ENCODE results near the gene AGAP2. TPM values are rescaled to one million over a fixed set of nuclear protein-coding genes. Genes with fewer than 3 reads are reported as not detected.
"Not testable (repeated sequence)": the region's sequence is repeated elsewhere in the genome, so short reads cannot be mapped to it uniquely, and the experiment has no call there.

The AGAP2 gene
- polyA plus RNA-seq, 1 donor from 2014 or later: 4.1 TPM

DNA sequence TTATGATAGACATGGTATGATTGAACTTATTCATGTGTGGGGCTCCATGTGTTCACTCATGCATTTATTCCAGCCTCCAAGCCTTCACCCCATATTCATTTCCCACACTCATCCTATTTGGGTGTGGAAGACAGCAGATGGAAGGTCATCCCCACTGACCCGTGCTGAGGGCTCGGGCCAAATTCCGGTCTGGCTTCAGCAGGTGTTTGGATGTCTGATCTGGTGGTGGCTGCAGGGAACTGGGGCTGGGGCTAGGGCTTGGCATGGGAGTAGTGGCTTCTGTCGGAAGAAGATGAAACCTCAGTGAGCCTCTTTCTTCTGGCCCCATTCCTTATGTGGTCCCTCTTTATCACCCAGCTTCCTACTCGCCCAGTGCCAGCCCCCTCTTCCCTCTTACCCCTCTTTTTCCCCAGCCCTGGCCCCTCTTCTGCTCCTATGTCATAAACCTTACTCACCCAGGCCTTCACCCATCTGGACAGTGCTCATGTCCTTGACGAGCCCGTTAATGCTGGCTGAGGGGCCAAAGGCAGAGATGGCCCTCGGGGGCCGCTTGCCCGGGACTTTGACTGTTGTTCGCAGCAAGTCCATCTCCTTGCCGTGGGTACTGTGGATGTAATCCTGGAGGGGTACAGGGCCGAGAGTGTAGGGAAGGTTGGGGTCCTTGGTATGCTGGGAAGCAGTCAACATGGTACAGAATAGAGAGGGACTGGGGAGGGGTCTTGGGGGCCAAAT lies 8.0 kb downstream of the AGAP2 start:
- H3K4me3 Mint-ChIP-seq: no peak overlapping the region
- H3K27me3 Mint-ChIP-seq: no peaks in the 10 kb centered on the region
- no peaks in the 10 kb centered on the region for H3K9me3 Mint-ChIP-seq
- peaks cover 12% of the 10 kb centered on the region for H3K36me3 Mint-ChIP-seq
- H3K27ac Mint-ChIP-seq: peak overlapping the region in 1 of 3 donors; percentile 59
- H3K4me1 Mint-ChIP-seq: peaks cover 0 to 8% (median 3%) of the 10 kb centered on the region in 3 donors

GRCh38 chr12:57729321-57729844 lies 9.2 kb downstream of the AGAP2 start:
- H3K27ac Mint-ChIP-seq: peak overlapping the region in 1 of 3 donors; percentile 71
- H3K36me3 Mint-ChIP-seq: peaks cover 6% of the 10 kb centered on the region
- peaks cover 5 to 14% (median 8%) of the 10 kb centered on the region in 3 donors for H3K4me1 Mint-ChIP-seq
- H3K4me3 Mint-ChIP-seq: no peak overlapping the region
- no peaks in the 10 kb centered on the region for H3K27me3 Mint-ChIP-seq
- H3K9me3 Mint-ChIP-seq: no peaks in the 10 kb centered on the region

DNA sequence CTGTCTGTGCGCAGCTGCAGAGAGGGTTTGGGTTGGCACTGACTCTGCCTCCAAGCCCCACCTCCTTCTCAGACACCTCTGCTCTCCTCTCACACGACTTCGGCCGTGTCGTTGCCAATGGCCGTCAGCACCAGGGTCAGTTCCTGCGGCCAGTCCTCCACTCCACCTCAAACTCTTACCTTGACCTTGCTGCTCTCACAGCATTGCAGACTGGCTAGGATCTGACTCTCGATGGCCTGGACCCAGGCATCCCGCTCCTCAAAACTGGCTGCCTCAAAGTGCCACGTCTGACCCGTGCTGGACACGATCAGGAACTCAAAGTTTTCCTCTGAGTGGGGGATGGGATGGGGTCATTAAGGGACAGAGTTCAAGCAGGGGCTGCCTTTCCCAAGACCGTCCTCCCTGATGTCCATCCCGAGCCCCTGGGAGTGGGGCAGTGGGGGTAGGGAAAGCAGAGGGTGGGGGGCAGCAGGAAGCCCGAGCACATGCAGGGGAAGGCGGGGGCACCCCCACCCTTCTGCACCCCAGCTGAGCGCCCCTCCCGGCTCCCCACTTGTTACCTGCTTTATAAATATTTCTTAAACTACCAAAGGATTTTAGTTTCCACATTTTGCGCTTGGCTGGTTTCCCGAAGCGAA lies 10.7 kb downstream of the AGAP2 start:
- H3K27me3 Mint-ChIP-seq: no peaks in the 10 kb centered on the region
- no peaks in the 10 kb centered on the region for H3K9me3 Mint-ChIP-seq
- H3K4me3 Mint-ChIP-seq: peak overlapping the region in 1 of 4 donors; percentile 57
- H3K36me3 Mint-ChIP-seq: peaks cover 4% of the 10 kb centered on the region
- H3K27ac Mint-ChIP-seq: no peak overlapping the region
- H3K4me1 Mint-ChIP-seq: peaks cover 8 to 16% (median 12%) of the 10 kb centered on the region in 3 donors

DNA sequence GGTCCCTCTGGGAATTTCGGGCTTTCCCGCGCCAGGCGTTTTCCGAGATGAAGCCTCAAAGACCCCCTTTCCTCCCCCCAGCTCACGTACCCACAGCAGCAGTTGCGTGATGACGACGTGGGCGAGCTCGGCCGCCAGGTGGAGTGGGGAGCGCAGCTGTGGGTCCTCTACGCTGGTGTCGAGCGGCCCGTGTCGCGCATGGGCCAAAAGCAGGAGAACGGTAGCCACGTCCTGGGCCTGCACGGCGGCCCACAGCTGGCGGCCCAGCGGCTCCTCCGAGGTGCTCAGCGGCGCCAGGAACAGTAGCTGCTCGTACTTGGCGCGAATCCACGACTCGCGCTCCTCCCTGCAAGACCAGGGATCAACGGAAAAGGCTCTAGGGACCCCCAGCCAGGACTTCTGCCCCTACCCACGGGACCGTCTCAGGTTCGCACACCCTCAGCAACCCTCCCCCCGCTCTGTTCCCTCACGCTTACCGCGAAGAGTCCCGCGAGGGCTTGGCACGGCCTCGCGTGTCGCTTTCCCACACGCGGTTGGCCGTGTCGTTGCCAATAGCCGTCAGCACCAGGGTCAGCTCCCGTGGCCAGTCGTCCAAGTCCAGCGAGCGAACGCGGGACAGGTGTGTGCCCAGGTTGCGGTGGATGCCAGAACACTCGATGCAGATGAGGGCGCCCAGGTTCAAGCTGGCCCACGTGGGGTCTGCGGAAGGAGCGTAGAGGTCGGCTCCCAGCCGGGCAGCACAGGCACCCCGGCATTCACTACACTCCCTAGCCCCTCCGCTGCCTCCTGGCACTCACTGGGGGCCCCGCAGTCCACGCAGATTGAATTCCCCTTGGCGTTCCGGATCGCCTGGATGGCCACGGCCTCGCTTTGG lies 11.4 kb downstream of the AGAP2 start:
- Mint-ChIP-seq H3K9me3 (no peaks in the 10 kb centered on the region), H3K4me1 (peaks cover 8 to 16% (median 15%) of the 10 kb centered on the region in 3 donors), H3K36me3 (peaks cover 4% of the 10 kb centered on the region), H3K27ac (no peak overlapping the region), H3K4me3 (no peak overlapping the region), H3K27me3 (no peaks in the 10 kb centered on the region)

- Mint-ChIP-seq H3K27ac (no peak overlapping the region), H3K4me1 (peaks cover 8 to 16% (median 15%) of the 10 kb centered on the region in 3 donors), H3K27me3 (no peaks in the 10 kb centered on the region), H3K36me3 (peaks cover 6% of the 10 kb centered on the region), H3K9me3 (no peaks in the 10 kb centered on the region), H3K4me3 (peak overlapping the region in 2 of 4 donors; percentile 54 to 90)
These were observed 12.2 kb downstream of the AGAP2 start for GRCh38 chr12:57726151-57726883.

GRCh38 chr12:57725851-57726150 lies 12.7 kb downstream of the AGAP2 start:
- H3K9me3 Mint-ChIP-seq: no peaks in the 10 kb centered on the region
- peaks cover 6% of the 10 kb centered on the region for H3K36me3 Mint-ChIP-seq
- H3K27me3 Mint-ChIP-seq: no peaks in the 10 kb centered on the region
- peak overlapping the region in 1 of 4 donors; percentile 45 for H3K4me3 Mint-ChIP-seq
- H3K27ac Mint-ChIP-seq: no peak overlapping the region
- H3K4me1 Mint-ChIP-seq: peaks cover 8 to 16% (median 15%) of the 10 kb centered on the region in 3 donors

- Mint-ChIP-seq H3K36me3 (peaks cover 6% of the 10 kb centered on the region), H3K9me3 (no peaks in the 10 kb centered on the region), H3K27me3 (no peaks in the 10 kb centered on the region), H3K27ac (peak overlapping the region; percentile 44 to 73 (median 59)), H3K4me1 (peaks cover 8 to 16% (median 15%) of the 10 kb centered on the region in 3 donors), H3K4me3 (peak overlapping the region in 3 of 4 donors; percentile 6 to 79 (median 72))
These were observed 13.4 kb downstream of the AGAP2 start for GRCh38 chr12:57724936-57725740.

GRCh38 chr12:57724003-57724935 lies 14.3 kb downstream of the AGAP2 start:
- no peaks in the 10 kb centered on the region for H3K9me3 Mint-ChIP-seq
- H3K36me3 Mint-ChIP-seq: peaks cover 6% of the 10 kb centered on the region
- H3K27ac Mint-ChIP-seq: peak overlapping the region; percentile 44 to 73 (median 59)
- no peaks in the 10 kb centered on the region for H3K27me3 Mint-ChIP-seq
- peaks cover 13 to 15% (median 15%) of the 10 kb centered on the region in 3 donors for H3K4me1 Mint-ChIP-seq
- H3K4me3 Mint-ChIP-seq: peak overlapping the region in 1 of 4 donors; percentile 6

- H3K4me1 Mint-ChIP-seq: peaks cover 13 to 15% (median 14%) of the 10 kb centered on the region in 3 donors
- H3K36me3 Mint-ChIP-seq: peaks cover 6% of the 10 kb centered on the region
- H3K27ac Mint-ChIP-seq: peak overlapping the region in 2 of 3 donors; percentile 31 to 74
- no peaks in the 10 kb centered on the region for H3K9me3 Mint-ChIP-seq
- no peak overlapping the region for H3K4me3 Mint-ChIP-seq
- no peaks in the 10 kb centered on the region for H3K27me3 Mint-ChIP-seq
These were observed 14.9 kb downstream of the AGAP2 start for GRCh38 chr12:57723630-57723962.

DNA sequence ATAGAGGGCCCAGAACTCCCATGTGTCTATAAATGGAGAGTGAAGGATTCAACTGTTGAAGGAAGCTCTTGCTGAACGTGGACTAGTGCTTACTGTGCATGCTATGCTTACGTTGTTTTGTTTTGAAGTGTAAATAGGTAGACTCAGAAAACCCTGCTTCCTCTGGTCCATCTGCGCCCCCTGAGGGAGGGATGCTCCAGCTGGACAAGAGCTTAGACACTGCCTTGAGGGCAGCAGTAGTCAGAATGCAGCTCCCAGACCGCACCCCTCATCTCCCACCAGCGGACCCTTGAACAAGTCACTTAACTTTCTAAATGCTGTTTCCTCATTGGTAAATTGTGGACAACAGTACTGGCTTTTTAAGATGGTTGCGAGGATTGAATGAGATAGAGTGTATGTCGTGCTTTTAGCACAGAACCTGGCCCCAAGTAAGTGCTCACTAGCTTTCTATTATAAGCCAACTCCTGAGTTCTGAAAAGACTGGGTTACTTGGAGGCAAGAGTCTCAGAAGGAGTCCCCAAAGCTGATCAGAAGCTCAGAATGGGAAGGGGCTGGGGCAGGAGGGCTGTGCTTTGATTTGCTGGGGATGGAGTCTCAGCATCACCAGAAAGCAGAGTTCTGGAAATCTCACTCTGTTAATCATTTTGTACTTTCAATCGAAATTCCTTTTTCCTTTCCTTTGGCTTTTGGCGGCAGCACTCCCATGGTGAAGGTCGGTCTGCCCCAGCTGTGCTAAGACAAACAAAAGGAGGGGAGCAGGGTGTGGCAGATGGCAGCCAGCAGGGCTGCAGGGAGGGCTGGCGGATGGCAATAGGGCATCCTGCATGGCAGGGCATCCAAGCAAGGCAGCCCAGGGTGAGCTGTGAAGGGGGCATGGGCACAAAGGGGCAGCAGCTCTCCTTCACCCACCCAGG lies 15.6 kb downstream of the AGAP2 start:
- peaks cover 9% of the 10 kb centered on the region for H3K36me3 Mint-ChIP-seq
- H3K27me3 Mint-ChIP-seq: no peaks in the 10 kb centered on the region
- H3K27ac Mint-ChIP-seq: peak overlapping the region in 1 of 3 donors; percentile 74
- H3K4me1 Mint-ChIP-seq: peaks cover 10 to 15% (median 14%) of the 10 kb centered on the region in 3 donors
- H3K4me3 Mint-ChIP-seq: no peak overlapping the region
- H3K9me3 Mint-ChIP-seq: no peaks in the 10 kb centered on the region

- H3K4me1 Mint-ChIP-seq: peaks cover 10 to 15% (median 14%) of the 10 kb centered on the region in 3 donors
- H3K27ac Mint-ChIP-seq, H3K27me3 Mint-ChIP-seq, H3K4me3 Mint-ChIP-seq, H3K9me3 Mint-ChIP-seq, H3K36me3 Mint-ChIP-seq: not testable (repeated sequence)
These were observed 16.5 kb downstream of the AGAP2 start for GRCh38 chr12:57721846-57722608.

Measured in IgD-negative memory B cell (primary cell).